GM21576 (cell line): ENCODE results near the gene CP.
"Not testable (repeated sequence)": the region's sequence is repeated elsewhere in the genome, so short reads cannot be mapped to it uniquely, and the experiment has no call there.

Experiments
- ATAC-seq: cut with Tn5 transposase; IDR thresholded peaks from one replicate; pipeline ENCODE4 v1.9.1; 2021; ENCODE audit warnings: mild to moderate bottlenecking, moderate library complexity; ENCODE audit not compliant: unreplicated experiment

Gene CP

DNA sequence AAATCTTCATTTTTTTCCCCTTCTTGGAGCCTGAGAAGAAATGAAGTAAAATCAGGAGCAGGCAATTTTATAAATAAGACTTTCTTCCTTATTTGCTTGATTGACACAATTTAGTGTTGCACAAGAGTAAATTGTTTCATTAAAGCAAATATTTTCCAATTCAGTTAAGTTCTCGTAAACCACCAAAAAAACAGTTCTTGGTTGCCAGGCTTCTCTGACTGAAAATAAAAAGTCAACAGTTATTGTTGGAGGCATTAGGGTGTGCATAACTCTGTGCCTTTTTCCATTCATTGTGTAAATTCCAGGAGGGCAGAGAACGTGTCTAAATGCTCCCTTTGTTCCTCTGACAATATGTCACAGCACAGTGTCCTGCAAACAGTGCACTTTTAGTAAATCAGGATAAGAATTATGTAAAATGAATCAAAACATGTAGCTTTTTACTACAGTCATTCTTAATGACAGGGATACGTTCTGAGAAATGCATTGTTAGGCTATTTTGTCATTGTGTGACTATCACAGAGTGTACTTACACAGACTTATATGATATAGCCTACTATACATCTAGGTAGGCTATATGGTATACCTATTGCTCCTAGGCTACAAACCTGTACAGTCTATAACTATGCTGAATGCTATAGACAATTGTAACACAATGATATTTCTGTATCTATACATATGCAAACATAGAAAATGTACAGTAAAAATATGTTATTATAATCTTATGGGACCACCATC is at the start of gene CP:
Gene CP (minus strand): TSS at position 47 of the 735 bp plus-strand sequence. CDS start 37 bp downstream, at position 10.
- ATAC-seq, result no peak

DNA sequence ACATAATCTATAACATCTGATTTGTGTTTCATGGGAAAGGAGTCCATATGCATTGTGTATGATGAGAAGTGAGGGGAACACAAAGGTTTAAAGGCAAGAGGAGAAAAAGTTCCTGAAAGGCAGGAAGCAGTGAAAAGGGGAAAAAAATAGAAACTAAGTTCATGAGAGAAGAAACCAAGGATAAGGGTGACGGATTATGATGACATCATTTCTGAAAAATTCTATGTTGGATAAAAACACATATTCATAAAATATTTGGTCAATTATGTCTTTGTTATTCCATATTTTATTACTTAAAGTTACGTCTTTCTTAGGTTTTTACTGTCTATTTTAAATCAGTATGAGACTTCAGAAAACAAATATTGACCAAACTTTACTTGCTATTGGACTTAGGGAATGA is 48.6 kb upstream of the CP start:
- no peak for ATAC-seq

DNA sequence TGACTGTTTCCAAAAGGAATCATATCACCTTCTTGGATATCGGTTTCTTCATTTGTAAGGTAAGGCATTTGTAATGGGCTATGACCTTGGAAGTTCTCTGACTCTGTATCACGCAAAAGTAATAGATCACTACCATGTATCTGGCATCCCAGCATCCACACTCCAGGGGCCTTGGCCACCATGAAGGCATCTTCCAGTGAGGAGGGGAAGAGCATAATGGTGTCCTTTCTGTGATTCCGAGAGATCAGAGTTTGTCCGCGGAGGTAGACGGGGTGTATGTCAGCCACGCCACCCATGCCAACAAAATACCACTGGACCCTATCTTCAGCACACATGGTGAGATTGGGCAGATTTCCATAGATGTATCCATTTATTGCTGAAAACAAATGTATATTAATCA is 48.1 kb upstream of the CP start:
- no peak for ATAC-seq

DNA sequence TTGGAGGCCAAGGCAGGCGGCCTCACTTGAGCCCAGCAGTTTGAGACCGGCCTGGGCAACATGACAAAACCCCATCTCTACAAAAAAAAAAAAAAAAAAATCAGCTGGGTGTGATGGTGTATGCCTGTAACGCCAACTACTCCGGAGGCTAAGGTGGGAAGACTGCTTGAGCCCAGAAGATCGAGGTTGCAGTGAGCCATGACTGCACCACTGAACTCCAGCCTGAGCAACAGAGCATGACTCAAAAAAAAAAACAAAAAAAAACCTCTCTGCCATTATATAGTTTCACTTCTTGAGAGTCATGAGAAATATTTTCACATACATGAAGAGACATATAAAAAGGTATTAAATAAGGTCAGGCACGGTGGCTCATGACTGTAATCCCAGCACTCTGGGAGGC is 45.9 kb upstream of the CP start:
- peak; percentile 86 for ATAC-seq

DNA sequence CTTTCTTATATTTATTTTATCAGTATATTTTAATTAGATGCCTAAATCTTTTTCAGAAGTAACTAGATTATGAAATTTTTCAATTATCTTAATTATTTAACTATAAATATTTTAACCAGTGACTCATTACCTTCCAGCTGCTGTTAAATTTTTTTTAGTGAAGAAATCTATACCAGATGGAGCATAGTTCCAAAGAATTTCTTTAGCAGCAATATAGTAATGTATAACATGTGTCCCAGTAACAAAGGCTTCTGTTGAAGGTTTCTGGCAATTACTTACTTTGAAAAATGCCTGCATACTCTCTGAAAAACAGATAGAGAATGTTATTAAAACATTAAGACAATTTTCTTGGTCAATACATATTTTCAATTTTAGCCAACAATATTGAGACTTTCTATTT is 45.1 kb upstream of the CP start:
- ATAC-seq, result no peak

DNA sequence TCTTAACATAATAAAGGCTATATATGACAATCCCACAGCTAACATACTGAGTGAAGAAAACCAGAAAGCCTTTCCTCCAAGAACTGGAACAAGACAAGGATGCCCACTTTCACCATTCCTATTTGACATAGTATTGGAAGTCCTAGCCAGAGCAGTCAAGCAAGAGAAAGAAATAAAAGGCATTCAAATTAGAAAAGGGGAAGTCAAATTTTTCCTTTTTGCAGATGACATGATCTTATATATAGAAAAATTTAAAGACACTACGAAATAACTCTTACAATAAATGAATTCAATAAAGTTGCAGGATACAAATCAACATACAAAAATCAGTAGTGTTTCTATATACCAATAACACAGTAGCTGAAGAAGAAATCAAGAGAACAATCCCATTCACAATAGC is 42.2 kb upstream of the CP start:
- ATAC-seq, result no peak

DNA sequence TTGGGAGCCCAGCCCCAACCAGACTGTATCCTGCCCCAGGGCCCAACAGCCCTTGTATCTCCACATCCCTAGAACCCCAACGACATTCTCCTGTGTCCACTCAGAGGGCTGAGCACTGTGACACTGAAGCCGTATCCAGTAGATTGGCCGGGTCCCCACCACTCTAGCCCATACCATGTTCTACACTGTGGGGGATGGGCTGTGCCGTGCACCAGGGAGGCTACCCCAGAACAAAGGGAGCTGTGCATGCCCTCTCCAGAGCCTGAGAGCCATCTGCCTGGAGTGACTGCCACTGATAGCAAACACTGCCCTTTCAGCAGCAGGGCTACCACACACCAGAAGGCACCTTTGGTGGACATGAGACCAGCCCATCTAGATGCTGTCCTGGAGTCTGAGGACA is 37.1 kb upstream of the CP start:
- ATAC-seq, result no peak

DNA sequence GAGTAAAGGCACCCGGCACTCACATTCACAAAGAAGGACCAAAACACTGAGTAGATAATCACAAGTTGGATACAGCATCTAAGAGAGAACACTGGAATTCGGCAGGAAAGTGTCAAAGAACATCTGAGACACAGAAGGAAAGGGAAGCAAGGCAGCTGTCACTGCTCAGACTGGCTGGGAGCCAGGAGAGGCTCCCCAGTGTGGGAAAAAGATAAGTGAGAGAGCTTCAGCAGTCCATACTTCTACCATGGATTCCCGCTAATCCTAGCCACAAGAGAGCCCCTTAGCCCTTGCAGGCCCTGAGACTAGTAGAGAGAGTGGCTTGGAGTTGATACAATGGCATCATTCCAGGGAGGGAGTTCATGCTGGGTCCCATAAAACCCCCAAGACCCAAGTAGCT is 36.7 kb upstream of the CP start:
- ATAC-seq, result no peak

DNA sequence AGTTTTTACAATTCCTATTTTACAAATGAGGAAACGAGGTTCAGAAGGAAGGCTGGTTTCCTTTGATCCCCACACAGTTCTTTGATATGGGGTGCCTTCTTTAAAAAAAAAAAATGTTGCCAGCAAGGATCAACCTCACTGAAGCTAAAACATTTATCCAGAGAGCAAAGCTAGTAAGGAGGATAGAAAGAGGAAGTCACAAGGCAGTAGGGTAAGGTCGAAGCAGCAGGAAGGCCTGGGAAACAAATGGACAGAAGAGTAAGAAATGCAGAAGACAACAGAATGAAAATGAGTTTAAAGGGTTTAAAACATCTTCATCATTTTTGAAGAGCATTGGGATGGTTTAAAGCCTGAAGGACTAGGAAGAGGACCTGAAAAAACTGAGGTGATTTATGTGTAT is 30.6 kb upstream of the CP start:
- ATAC-seq, result no peak

DNA sequence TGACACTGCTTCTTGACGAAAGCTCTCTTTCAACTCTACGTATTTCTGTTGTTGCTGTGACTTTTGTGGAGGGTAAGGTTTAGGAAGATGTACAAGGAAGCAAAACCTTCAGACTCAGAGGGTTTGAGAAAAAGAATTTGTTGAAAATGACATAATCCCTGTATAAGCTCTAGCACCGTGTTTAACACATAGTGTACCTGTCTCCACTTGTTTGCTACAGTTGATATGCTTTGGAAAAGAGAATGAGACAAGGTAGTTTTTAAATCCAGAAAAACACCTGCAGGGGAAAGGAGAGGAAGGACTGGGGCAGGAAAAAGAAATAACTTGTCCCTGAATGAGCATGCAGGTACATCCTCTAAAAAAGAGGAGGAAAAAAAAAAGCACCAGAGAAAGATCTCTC is 29.6 kb upstream of the CP start:
- no peak for ATAC-seq

DNA sequence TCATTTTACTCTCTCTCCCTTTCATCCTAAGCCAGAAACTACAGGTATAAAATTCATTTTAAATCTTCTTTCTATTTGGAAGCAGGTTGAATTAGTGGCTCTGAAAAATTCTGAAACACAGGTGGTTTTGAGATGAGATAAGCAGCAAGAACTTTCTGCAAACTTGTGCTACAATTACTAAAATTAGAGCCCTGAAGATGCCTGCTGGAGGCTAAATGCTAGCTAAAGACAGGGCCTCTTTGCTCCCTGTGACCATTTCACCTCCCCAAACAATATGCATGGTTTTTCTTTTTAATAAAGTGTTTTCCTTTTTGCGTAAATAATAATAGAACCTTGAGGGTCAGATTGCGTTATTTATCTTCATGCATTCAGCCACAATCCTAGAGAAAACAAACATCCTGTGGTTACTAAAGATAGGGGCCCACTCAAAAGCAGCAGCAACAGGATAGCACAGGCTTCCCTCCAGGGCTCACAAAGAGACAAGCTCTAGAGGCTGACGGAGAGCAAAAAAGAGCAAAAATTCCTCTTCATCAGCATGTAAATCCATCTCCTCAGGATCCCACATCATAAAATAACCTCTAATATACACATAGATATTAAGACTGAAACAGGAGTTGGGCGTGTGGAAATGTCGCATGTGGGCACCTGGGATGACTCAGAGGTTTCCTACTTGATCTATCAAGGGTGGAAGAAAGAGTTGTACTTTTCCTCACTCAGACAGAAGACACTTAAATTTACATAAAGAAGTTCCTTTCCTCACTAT is 26.5 kb upstream of the CP start:
- peak; percentile 45 for ATAC-seq

DNA sequence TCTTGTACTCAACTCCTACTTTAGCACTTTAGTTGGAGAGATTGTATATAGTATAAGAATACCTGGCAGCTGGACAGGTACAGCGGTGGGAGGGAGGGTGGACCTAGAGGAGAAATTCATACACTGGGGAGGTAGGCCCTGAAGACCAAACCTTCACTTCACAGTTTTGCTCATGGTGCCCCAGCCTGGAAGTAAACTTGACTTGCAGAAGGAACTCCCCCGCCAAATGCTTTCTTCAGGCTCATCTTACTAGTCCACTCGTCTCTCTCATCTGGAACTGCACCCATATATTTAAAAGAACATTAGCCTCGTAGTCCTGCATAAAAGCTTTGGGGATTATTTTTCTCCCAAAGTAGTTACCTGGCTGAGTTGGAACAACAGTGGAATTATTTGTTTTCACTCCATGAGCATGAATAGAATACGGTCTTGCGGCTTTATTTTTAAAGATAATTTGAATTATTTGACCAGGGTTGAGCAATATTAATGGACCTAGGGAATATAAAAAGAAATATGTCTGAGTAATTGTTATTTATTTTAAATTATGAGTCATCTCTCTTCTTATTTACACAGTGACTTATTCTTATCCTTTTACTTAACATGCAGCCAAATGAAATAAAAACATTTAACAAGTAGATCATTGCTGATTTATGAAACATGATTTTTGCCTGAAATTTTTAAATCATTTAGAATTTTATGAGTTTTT is 25.5 kb upstream of the CP start:
- ATAC-seq, result no peak

DNA sequence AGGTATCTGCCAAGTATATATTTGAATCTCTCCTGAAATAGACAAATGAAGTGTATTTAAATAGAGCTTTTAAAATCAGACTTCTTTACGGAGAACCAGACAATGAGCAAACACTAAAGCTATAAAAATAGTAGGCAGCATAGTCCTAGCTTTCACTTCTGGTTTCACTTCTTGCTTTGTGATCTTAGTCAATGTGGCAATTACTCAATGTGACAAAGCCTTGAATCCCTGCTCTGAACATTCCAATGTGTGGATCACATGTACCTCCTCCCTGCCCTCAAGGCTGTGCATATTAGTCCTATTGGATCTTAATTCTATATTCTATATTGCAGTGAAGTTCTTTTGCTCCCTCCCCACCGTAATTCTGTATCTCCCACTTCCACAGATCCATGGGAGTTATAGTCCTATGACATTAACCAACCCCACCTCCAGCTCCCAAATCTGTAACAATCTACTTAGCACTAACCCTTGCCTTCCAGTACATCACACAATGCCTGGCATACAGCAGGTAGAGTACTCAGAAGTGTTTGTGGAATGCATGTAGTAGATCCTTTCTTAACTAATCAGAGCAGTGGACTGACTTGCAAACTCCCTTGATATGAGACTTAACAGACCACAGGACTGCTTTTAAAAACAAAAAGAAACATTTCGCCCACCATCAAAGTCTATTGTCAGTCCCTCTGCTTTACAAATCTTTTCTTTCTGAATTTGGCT is 24.3 kb upstream of the CP start:
- peak; percentile 72 for ATAC-seq

DNA sequence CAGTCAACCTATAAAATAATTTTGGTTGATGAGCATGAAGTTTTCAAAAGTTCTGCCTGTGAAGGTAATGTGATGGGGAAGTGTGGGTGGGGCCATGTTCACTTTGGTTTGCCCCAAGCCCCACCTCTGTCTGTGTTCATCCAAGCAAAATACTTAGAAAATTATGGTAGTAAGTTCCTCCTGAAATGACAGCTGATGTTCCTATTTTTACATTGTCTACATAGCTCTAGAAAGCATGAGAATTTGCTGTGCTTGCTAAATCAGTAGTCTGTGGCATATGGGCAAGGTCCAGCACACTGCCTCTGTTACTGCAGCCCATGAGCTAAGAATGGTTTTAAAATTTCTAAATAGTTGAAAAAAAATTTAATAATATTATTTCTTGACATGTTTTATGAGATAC is 21.9 kb upstream of the CP start:
- ATAC-seq, result peak; percentile 43

DNA sequence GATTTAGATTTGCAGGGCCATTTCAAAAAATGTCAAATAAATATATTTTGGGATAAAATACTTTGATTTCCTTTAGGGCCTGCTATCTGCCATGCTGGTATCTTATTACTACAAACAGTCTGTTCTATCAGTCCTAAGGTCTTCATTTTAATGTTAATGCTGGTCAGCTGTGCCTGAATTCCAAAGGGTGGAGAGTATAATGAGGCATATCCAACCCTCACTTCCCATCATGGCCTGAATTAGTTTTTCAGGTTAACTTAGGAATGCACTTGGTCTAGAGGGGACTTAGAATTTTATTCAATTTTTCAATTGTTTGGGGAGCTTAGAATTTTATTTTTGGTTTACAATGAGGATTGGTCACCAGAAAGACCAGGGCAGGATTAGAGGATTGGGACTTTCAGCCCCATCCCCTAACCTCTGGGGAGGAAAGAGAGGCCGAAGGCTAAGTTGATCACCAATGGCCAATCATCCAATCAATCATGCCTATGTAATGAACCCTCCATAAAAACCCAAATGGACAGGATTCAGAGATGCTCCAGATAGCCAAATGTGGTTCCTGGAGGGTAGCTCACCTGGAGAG is 17.8 kb upstream of the CP start:
- ATAC-seq, result no peak

DNA sequence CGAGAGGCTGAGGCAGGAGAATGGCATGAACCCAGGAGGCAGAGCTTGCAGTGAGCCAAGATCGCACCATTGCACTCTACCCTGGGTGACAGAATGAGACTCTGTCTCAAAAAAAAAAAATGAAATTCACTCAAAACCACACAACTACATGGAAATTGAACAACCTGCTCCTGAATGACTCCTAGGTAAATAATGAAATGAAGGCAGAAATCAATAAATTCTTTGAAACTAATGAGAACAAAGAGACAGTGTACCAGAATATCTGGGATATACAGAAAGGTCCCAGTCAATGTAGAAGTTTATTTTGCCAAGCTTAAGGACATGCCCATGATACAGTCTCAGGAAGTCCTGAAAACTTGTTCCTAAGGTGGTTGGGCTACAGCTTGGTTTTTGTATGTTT is 16.6 kb upstream of the CP start:
- ATAC-seq, result not testable (repeated sequence)

DNA sequence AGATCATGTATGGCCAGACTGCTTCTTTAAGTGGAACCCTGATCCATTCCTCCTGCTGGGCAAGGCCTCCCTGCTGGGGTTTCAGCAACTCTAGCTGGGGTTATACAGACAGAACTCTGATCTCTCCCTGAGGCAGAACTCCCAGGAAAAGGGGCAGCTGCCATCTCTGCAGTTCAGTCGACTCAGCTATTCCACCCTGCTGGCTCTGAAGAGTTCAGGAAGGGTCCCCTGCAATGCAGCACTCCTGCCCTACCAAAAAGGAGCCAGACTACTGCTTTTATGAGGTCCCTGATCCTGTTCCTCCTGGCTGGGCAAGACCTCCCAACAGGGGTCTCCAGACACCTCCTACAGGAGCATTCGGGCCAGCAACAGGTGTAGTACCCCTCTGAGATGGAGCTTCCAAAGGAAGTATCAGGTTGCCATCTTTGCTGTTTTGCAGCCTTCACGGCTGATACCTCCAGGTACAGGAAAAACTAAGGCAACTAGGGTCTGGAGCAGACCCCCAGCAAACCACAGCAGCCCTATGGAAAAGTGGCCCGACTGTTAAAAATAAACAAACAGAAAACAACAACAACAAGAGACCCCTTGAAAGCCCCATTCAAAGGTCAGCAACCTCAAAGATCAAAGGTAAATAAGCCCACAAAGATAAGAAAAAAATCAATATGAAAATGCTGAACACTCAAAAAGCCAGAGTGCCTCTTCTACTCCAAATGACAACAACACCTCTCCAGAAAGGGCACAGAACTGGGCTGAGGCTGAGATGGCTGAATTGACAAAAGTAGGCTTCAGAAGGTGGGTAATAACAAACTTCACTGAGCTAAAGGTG is 14.2 kb upstream of the CP start:
- no peak for ATAC-seq

DNA sequence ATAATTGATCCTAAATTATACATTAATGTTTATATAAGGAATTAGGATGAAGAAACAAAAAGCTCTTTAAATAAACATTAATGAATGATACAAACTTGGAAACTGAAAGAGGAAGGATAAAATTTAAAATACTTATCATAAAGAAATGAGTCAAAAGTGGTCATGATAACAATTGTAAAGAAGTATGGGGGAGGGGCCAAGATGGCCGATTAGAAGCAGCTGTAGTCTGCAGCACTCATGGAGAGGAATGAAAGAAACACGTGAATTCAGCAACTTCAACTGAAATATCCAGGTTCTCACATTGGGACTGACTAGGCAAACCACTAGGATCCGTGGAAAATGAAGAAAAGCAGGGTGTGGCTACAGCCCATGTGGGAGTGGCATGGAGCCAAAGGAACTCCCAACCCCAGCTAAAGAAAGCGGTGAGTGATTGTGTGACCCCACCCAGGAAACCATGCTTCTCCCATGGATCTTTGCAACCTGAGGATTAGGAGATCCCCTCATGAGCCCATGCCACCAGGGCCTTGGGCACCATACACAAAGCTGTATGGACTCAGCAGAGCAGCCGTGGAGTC is 13.1 kb upstream of the CP start:
- no peak for ATAC-seq

DNA sequence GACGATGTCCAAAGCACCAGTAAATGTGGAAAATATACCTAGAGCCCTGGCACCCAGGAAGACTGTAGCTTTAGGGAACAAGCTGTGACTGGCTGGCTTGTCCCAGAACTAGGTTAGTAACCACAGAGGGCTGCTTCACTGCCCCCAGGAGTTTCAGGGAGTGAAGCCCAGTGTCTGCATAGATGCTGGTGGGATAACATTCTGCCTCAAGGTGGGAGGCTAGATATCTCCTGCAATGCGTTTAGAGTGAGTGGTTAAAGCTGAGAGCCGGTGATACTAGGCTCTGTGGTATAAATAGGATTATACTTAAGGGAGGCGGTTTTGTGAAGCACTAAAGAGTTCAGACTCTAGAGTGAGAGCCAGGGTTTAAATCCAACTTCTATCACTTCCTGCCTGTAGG is 11.7 kb upstream of the CP start:
- no peak for ATAC-seq

DNA sequence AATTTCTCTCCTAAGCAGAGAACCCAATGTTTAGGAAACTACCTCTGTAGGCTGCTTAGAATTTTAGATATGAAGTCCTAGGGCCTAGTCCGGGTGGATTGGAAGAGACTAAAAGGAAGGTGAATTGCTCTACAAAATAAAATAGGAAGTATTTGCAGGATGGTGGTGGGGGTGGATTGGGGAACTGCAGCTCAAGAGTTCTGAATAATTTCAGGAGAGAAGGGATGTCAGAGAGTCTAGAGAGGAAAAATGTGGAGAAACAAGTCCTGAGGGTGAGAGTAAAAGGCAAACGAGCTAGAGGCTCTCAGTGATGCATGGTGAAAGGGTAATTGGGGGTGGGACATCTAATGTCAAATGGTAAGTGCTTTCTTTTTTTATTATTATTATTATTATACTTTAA is 10.2 kb upstream of the CP start:
- ATAC-seq, result no peak
